IMR-90 (cell line): ENCODE measurements around the gene NTM. TPM values are rescaled to one million over a fixed set of nuclear protein-coding genes. Genes with fewer than 3 reads are reported as not detected.

Source experiments
- ATAC-seq: fragments of 200-7000 bp; cut with Tn5 transposase; 2 replicates; pipeline ENCODE4 v1.9.1; 2020; ENCODE audit warnings: low read depth, mild to moderate bottlenecking, moderate library complexity
- BruUV-seq: library from RNA; stranded (reverse); fragments of 400-500 nt; replicated peaks from 2 replicates; lab custom pipeline; 2021; lab: Mats Ljungman, UMichigan
- CTCF ChIA-PET: fragments of 300-600 bp; formaldehyde crosslinking; extraction: SDS; loops from one replicate; lab custom pipeline; 2021; ENCODE audit warnings: antibody characterized with exemption; lab: Yijun Ruan, JAX
- POLR2A ChIA-PET: fragments of 300-600 bp; sonication (Branson Sonifier 250); formaldehyde crosslinking; loops from one replicate; lab custom pipeline; 2022; ENCODE audit warnings: antibody characterized with exemption; ENCODE audit not compliant: unreplicated experiment; lab: Charles Lee
- DNase-seq: peaks from one replicate; pipeline ENCODE4 v3.0.0; 2013
- H2AFZ ChIP-seq: replicated peaks from 2 replicates; pipeline ENCODE3; 2013; ENCODE audit warnings: low read length, mild to moderate bottlenecking; ENCODE audit not compliant: poor library complexity
- H2AK5ac ChIP-seq: 2 replicates; pipeline ENCODE4 v1.6.1; 2013; ENCODE audit warnings: low read depth, low read length, inconsistent platforms
- H2AK9ac ChIP-seq: replicated peaks from 2 replicates; pipeline ENCODE3; 2013; ENCODE audit warnings: mild to moderate bottlenecking, low read depth, low read length, moderate library complexity; ENCODE audit not compliant: poor library complexity
- H2BK120ac ChIP-seq: 2 replicates; pipeline ENCODE4 v1.6.1; 2013; ENCODE audit warnings: low read depth, low read length, inconsistent platforms
- H2BK15ac ChIP-seq: 3 replicates; pipeline ENCODE4 v1.6.1; 2013; ENCODE audit warnings: low read depth, low read length, inconsistent platforms
- H2BK20ac ChIP-seq: 2 replicates; pipeline ENCODE4 v1.6.1; 2013; ENCODE audit warnings: low read depth, mild to moderate bottlenecking, inconsistent platforms, low read length, moderate library complexity
- H2BK5ac ChIP-seq: 2 replicates; pipeline ENCODE4 v1.6.1; 2013; ENCODE audit warnings: mild to moderate bottlenecking, low read depth, low read length, inconsistent platforms; ENCODE audit not compliant: poor library complexity, severe bottlenecking
- H3K14ac ChIP-seq: replicated peaks from 2 replicates; pipeline ENCODE4 v1.6.1; 2013; ENCODE audit warnings: low read depth, low read length, inconsistent platforms
- H3K18ac ChIP-seq: 2 replicates; pipeline ENCODE4 v1.6.1; 2013; ENCODE audit warnings: low read depth, low read length, control low read depth
- H3K23ac ChIP-seq: 2 replicates; pipeline ENCODE4 v1.6.1; 2013; ENCODE audit warnings: low read depth, low read length, inconsistent platforms
- H3K27ac ChIP-seq: 2 replicates; pipeline ENCODE4 v1.5.1; 2013; ENCODE audit warnings: mild to moderate bottlenecking, control low read depth, low read length; ENCODE audit not compliant: insufficient read depth
- H3K27me3 ChIP-seq: 2 replicates; pipeline ENCODE4 v1.6.1; 2013; ENCODE audit warnings: low read length; ENCODE audit not compliant: control insufficient read depth, insufficient read depth
- H3K36me3 ChIP-seq: 2 replicates; pipeline ENCODE4 v1.6.1; 2013; ENCODE audit warnings: low read length, mixed read lengths; ENCODE audit not compliant: control insufficient read depth, insufficient read depth
- H3K4ac ChIP-seq: 2 replicates; pipeline ENCODE4 v1.6.1; 2013; ENCODE audit warnings: low read depth, low read length, inconsistent platforms
- H3K4me1 ChIP-seq: 2 replicates; pipeline ENCODE4 v1.6.1; 2013; ENCODE audit warnings: low read length, mixed read lengths; ENCODE audit not compliant: control insufficient read depth, insufficient read depth
- H3K4me2 ChIP-seq: 2 replicates; pipeline ENCODE4 v1.6.1; 2013; ENCODE audit warnings: low read depth, mild to moderate bottlenecking, control low read depth, low read length, moderate library complexity
- H3K4me3 ChIP-seq: 2 replicates; pipeline ENCODE4 v1.5.1; 2013; ENCODE audit warnings: low read depth, mild to moderate bottlenecking, control low read depth, low read length, moderate library complexity; ENCODE audit not compliant: insufficient read depth
- H3K56ac ChIP-seq: 2 replicates; pipeline ENCODE4 v1.6.1; 2013; ENCODE audit warnings: low read length, inconsistent platforms; ENCODE audit not compliant: insufficient read depth; ENCODE audit errors: extremely low read depth
- H3K79me1 ChIP-seq, 2 experiments: 2 replicates each; pipeline ENCODE4 v1.6.1; 2013; ENCODE audit warnings: low read length in 2 of 2, inconsistent platforms in 1 of 2, low read depth in 1 of 2
- H3K9ac ChIP-seq: 2 replicates; pipeline ENCODE4 v1.6.1; 2013; ENCODE audit warnings: low read depth, low read length, control low read depth
- H3K9me1 ChIP-seq: 2 replicates; pipeline ENCODE4 v1.6.1; 2013; ENCODE audit warnings: low read length, inconsistent platforms; ENCODE audit not compliant: insufficient read depth
- H3K9me3 ChIP-seq: 2 replicates; pipeline ENCODE4 v1.6.1; 2013; ENCODE audit warnings: low read length; ENCODE audit not compliant: control insufficient read depth, insufficient read depth
- H4K20me1 ChIP-seq: 2 replicates; pipeline ENCODE4 v1.6.1; 2013; ENCODE audit warnings: low read length, inconsistent platforms; ENCODE audit not compliant: insufficient read depth
- H4K5ac ChIP-seq: 2 replicates; pipeline ENCODE4 v1.6.1; 2013; ENCODE audit warnings: mild to moderate bottlenecking, low read depth, low read length, control low read depth
- H4K8ac ChIP-seq, 2 experiments: 2 replicates each; pipeline ENCODE4 v1.6.1; 2013; ENCODE audit warnings: low read depth in 2 of 2, low read length in 2 of 2, control low read depth in 1 of 2, inconsistent platforms in 1 of 2
- H4K91ac ChIP-seq: 2 replicates; pipeline ENCODE4 v1.6.1; 2013; ENCODE audit warnings: low read depth, low read length, inconsistent platforms; ENCODE audit not compliant: insufficient read depth
- CEBPB ChIP-seq: IDR thresholded peaks from 2 replicates; pipeline ENCODE4 v1.6.1; 2012; ENCODE audit warnings: low read depth, low read length, improper control_type of control experiment
- CHD1 ChIP-seq: IDR thresholded peaks from 2 replicates; pipeline ENCODE4 v1.6.1; 2012; ENCODE audit warnings: low read depth, low read length, improper control_type of control experiment
- FOS ChIP-seq: fragments of 150-350 bp; IDR thresholded peaks from 2 replicates; pipeline ENCODE4 v1.6.1; 2016; ENCODE audit warnings: low read depth, low read length
- MAZ ChIP-seq: IDR thresholded peaks from 2 replicates; pipeline ENCODE4 v1.6.1; 2012; ENCODE audit warnings: low read depth, mild to moderate bottlenecking, low read length, improper control_type of control experiment, moderate library complexity, borderline replicate concordance
- MXI1 ChIP-seq: IDR thresholded peaks from 2 replicates; pipeline ENCODE4 v1.6.1; 2012; ENCODE audit warnings: low read depth, mild to moderate bottlenecking, low read length, moderate library complexity, borderline replicate concordance
- NFE2L2 ChIP-seq: fragments of 150-350 bp; IDR thresholded peaks from 2 replicates; pipeline ENCODE4 v1.6.1; 2016; ENCODE audit warnings: low read depth, mild to moderate bottlenecking, low read length
- POLR2A ChIP-seq: IDR thresholded peaks from 2 replicates; pipeline ENCODE4 v1.6.1; 2012; ENCODE audit warnings: mild to moderate bottlenecking, low read depth, low read length
- RAD21 ChIP-seq: IDR thresholded peaks from 2 replicates; pipeline ENCODE4 v1.6.1; 2012; ENCODE audit warnings: low read length, improper control_type of control experiment
- RCOR1 ChIP-seq: IDR thresholded peaks from 2 replicates; pipeline ENCODE4 v1.6.1; 2012; ENCODE audit warnings: mild to moderate bottlenecking, low read length, improper control_type of control experiment; ENCODE audit not compliant: insufficient replicate concordance
- RFX5 ChIP-seq: IDR thresholded peaks from 2 replicates; pipeline ENCODE4 v1.8.0; 2012; ENCODE audit warnings: low read depth, mild to moderate bottlenecking, low read length, moderate library complexity
- SMC3 ChIP-seq: fragments of 150-350 bp; IDR thresholded peaks from 2 replicates; pipeline ENCODE4 v1.6.1; 2016; ENCODE audit warnings: low read depth, mild to moderate bottlenecking, antibody characterized with exemption, low read length, moderate library complexity
- WGBS, 2 experiments: methylation state at CpG; one replicate each; pipeline versions ENCODE4 v1.1.5 to v1.1.7; 2013; ENCODE audit warnings: missing lambda C conversion rate in 2 of 2; ENCODE audit not compliant: insufficient read length in 1 of 2; ENCODE audit errors: extremely low coverage in 2 of 2; 5-methylcytosine and 5-hydroxymethylcytosine counted together
- dilution Hi-C: fragments of 300-500 bp; cut with HindIII; formaldehyde crosslinking; loops from one replicate; pipeline ENCODE4 v1.14.3; 2018; ENCODE audit warnings: low sequenced_read_pairs; ENCODE audit not compliant: unreplicated experiment
- in situ Hi-C: fragments of 300-500 bp; cut with MboI; formaldehyde crosslinking; loops from 3 replicates; pipeline ENCODE4 v1.14.3; 2019; ENCODE audit warnings: low sequenced_read_pairs, inconsistent platforms, mixed read lengths
- intact Hi-C: fragments of 100-400 bp; cut with micrococcal nuclease; formaldehyde crosslinking; loops from 2 replicates; pipeline ENCODE4 v1.10.0; 2022
- polyA plus RNA-seq, 3 experiments: library from polyadenylated mRNA; depleted of rRNA; stranded (reverse); fragments of >200 nt; gene quantifications; 2 replicates each; pipeline ENCODE4 v1.2.3, GENCODE V29; 2012; ENCODE audit warnings: low replicate concordance in 1 of 3
- total RNA-seq: library from RNA; depleted of rRNA; stranded (reverse); fragments of >200 nt; gene quantifications from 2 replicates; pipeline ENCODE4 v1.2.3, GENCODE V29; 2012
- TF ChIP-seq, protein P1 (sequence below): fragments of 150-350 bp; IDR thresholded peaks from 2 replicates; pipeline ENCODE4 v1.6.1; 2017; ENCODE audit warnings: mild to moderate bottlenecking, antibody characterized with exemption, low read length, low read depth
- TF ChIP-seq, protein P2 (sequence below): conservative IDR thresholded peaks from 2 replicates; pipeline ENCODE4 v1.5.1; 2012; ENCODE audit warnings: mild to moderate bottlenecking, low read depth, low read length, improper control_type of control experiment

Gene NTM
- total and polyA plus RNA-seq, 2 of the 4 experiments (the other 2 are of a cell fraction): 19.5 to 25.5 TPM

DNA sequence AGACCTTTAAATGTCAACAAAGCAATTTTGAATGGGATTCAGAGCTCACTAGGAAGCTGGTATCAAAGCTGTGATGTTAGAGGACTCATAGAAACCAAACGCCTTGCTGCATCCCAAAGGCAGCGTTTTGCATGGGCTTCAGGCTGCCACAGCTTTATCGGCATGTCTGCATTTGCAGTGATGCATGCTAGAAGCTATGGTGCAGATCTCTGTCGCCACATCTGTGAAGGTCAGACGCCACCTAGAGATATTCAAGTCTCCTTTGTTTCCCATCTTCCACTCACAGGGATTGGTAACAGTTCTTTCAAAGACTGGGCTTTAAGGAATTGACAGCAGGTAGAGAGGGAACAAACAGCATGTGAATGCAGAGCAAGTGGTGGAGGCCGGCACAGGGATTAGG lies 47.8 kb downstream of the NTM start:
- no peak for ATAC-seq
- Histone ChIP-seq H3K9me3 (no peaks in the 10 kb centered on the region), H3K27ac (no peak overlapping the region), H3K79me1 (no peaks in the 10 kb centered on the region), H3K4ac (no peak overlapping the region), H2BK5ac (no peak overlapping the region), H3K4me3 (no peak overlapping the region), H3K4me1 (no peaks in the 10 kb centered on the region), H3K23ac (no peak overlapping the region), H2AK9ac (no peak overlapping the region), H3K36me3 (no peaks in the 10 kb centered on the region), H3K14ac (no peak overlapping the region), H3K4me2 (no peak overlapping the region), H2BK120ac (no peak overlapping the region), H3K9me1 (no peaks in the 10 kb centered on the region), H2AFZ (no peak overlapping the region), H2BK15ac (no peak overlapping the region), H3K18ac (no peak overlapping the region), H2AK5ac (no peak overlapping the region), H4K20me1 (no peaks in the 10 kb centered on the region), H3K56ac (no peak overlapping the region), H4K5ac (no peak overlapping the region), H2BK20ac (no peak overlapping the region), H4K8ac (no peak overlapping the region), H4K91ac (no peak overlapping the region), H3K27me3 (no peaks in the 10 kb centered on the region; the same call in 1 of the 2 replicates), H3K9ac (no peak overlapping the region)
- dilution Hi-C loops: no loop called here
- POLR2A ChIA-PET: no interaction called here
- no peak for DNase-seq
- in situ Hi-C loops: no loop called here
- intact Hi-C loops: no loop called here
- CTCF ChIA-PET: no interaction called here
- no CpG with 5 or more reads among the region's 6 CpGs for WGBS, 2 experiments
- TF ChIP-seq SMC3 (no peak), MAZ (no peak), FOS (no peak), RFX5 (no peak), POLR2A (no peak), CEBPB (no peak), RAD21 (no peak), NFE2L2 (no peak), RCOR1 (no peak), MXI1 (no peak), CHD1 (no peak)
- TF ChIP-seq, protein P1, sequence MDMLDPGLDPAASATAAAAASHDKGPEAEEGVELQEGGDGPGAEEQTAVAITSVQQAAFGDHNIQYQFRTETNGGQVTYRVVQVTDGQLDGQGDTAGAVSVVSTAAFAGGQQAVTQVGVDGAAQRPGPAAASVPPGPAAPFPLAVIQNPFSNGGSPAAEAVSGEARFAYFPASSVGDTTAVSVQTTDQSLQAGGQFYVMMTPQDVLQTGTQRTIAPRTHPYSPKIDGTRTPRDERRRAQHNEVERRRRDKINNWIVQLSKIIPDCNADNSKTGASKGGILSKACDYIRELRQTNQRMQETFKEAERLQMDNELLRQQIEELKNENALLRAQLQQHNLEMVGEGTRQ: no peak
- TF ChIP-seq, protein P2, sequence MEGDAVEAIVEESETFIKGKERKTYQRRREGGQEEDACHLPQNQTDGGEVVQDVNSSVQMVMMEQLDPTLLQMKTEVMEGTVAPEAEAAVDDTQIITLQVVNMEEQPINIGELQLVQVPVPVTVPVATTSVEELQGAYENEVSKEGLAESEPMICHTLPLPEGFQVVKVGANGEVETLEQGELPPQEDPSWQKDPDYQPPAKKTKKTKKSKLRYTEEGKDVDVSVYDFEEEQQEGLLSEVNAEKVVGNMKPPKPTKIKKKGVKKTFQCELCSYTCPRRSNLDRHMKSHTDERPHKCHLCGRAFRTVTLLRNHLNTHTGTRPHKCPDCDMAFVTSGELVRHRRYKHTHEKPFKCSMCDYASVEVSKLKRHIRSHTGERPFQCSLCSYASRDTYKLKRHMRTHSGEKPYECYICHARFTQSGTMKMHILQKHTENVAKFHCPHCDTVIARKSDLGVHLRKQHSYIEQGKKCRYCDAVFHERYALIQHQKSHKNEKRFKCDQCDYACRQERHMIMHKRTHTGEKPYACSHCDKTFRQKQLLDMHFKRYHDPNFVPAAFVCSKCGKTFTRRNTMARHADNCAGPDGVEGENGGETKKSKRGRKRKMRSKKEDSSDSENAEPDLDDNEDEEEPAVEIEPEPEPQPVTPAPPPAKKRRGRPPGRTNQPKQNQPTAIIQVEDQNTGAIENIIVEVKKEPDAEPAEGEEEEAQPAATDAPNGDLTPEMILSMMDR: no peak
- BruUV-seq: no TSS peak
